ENCODE results near the gene GALNT10. TPM values are rescaled to one million over a fixed set of nuclear protein-coding genes. Genes with fewer than 3 reads are reported as not detected.

The GALNT10 gene
- total and polyA plus RNA-seq, 9 of the 15 experiments (the other 6 are each of a cell fraction or from before 2014, with no cell fraction given) = 4.6 to 37.1 (median 13.3) TPM

DNA sequence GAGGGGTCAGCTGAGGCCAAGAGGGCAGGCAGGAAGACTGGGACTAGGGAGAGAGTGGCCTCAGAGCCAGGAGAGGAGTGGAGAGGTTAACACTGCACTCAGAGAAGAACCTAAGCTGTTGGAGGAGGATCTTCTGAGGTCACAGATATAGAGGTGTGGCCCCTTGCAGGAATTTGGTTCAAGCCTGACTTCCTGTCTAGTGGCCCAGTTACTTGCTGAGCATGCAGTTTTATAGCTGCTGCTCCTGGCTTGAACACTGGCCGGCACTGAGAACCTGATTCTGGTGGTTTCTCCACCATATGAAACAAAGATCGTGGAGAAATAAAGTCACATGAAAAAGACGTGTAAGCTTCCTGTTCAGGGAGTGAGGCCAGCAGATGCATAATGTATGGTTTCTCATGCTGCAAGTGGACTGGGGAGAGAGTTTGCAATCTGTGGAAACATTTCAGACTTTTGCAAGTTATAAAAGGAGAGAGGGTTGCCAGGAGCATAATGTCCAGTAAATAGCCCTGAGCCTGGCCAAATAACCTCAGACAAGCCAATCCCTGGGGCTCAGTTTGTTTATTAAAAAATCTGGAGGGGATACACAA is 82.6 kb downstream of the GALNT10 start:
- H3K36me3 ChIP-seq (ENCODE audit: control insufficient read depth, insufficient read depth, low read length) = no peaks in the 10 kb centered on the region
- peak; percentile 88 for FAIRE-seq
- intact Hi-C loops (cut with micrococcal nuclease) (no loop called here), in situ Hi-C loops (cut with MboI) (no loop called here)
- WGBS (ENCODE audit: insufficient coverage, low coverage, missing lambda C conversion rate) = 23% methylated on average over 3 of the region's 3 CpGs
- no peaks in the 10 kb centered on the region for H4K20me1 ChIP-seq (replicated peaks; ENCODE audit: control insufficient read depth, insufficient read depth, low read length)
- H3K9me1 ChIP-seq (ENCODE audit: control insufficient read depth, insufficient read depth, low read length) = no peaks in the 10 kb centered on the region
- H3K4me3 ChIP-seq = no peak overlapping the region
- BruUV-seq (replicated peaks) = no TSS peak
- H2AFZ ChIP-seq (ENCODE audit: low read depth, low read length) = peak overlapping the region; percentile 70
- H3K4me2 ChIP-seq (ENCODE audit: insufficient read depth, low read length) = peak overlapping the region; percentile 22
- no peaks in the 10 kb centered on the region for H3K79me2 ChIP-seq (ENCODE audit: control insufficient read depth, insufficient read depth, low read length)
- no peaks in the 10 kb centered on the region for H3K9me3 ChIP-seq (replicated peaks; ENCODE audit: control insufficient read depth, insufficient read depth, low read depth, low read length)
- peaks cover 24 to 56% of the 10 kb centered on the region in 2 experiments for H3K4me1 ChIP-seq (replicated peaks in 1 of 2; ENCODE audit: control insufficient read depth in 2 of 2, insufficient read depth in 2 of 2, low read length in 2 of 2)
- peak overlapping the region; percentile 18; the same call in 1 of the 3 replicates for H3K27ac ChIP-seq (ENCODE audit: extremely low read depth, low read depth, low read length)
- CTCF ChIA-PET (ENCODE audit: low intra/inter-chr PET ratio) = no interaction called here
- peak; percentile 88 for ATAC-seq
- POLR2A ChIA-PET = interaction anchor here (0.6 to 1.5 kb wide), 5 partner anchors 10 to 149 kb away, joined by 3 to 4 read pairs (median 4); no protein-coding TSS in a partner anchor
- no peaks in the 10 kb centered on the region for H3K27me3 ChIP-seq (ENCODE audit: control insufficient read depth in 2 of 2, insufficient read depth in 2 of 2, low read length in 2 of 2)
- peak; percentile 21 to 73 (median 42) for DNase-seq (ENCODE audit: extremely low read depth in 1 of 4, low spot score in 3 of 4)
- peak overlapping the region in 1 of 2 experiments; percentile 84; a peak in 1 of 4 replicates for H3K9ac ChIP-seq (ENCODE audit: insufficient read depth in 1 of 2, low read depth in 2 of 2, low read length in 2 of 2)
- no peak for TF ChIP-seq CXXC5 (CRISPR knock-in tag; IDR thresholded peaks at IDR 0.05)
- TF ChIP-seq MAFF (IDR thresholded peaks at IDR 0.05; ENCODE audit: low read length) = peak; percentile 97
- peak; percentile 99 for TF ChIP-seq C11orf30 (IDR thresholded peaks at IDR 0.05; ENCODE audit: low read depth)
- TF ChIP-seq JUND (IDR thresholded peaks at IDR 0.05; ENCODE audit: borderline replicate concordance, low read depth, low read length) = no peak
- 0 out of 3 replicates have a peak, but pooled peaks have one; percentile 13 for TF ChIP-seq JUND (tag; IDR thresholded peaks at IDR 0.05; ENCODE audit: borderline replicate concordance, low read depth, low read length)
- TF ChIP-seq NFE2 (IDR thresholded peaks at IDR 0.05; ENCODE audit: low read depth) = no peak
- TF ChIP-seq ELF1 (tag; IDR thresholded peaks at IDR 0.05) = 0 out of 2 replicates have a peak, but pooled peaks have one; percentile 8
- TF ChIP-seq, protein P1, sequence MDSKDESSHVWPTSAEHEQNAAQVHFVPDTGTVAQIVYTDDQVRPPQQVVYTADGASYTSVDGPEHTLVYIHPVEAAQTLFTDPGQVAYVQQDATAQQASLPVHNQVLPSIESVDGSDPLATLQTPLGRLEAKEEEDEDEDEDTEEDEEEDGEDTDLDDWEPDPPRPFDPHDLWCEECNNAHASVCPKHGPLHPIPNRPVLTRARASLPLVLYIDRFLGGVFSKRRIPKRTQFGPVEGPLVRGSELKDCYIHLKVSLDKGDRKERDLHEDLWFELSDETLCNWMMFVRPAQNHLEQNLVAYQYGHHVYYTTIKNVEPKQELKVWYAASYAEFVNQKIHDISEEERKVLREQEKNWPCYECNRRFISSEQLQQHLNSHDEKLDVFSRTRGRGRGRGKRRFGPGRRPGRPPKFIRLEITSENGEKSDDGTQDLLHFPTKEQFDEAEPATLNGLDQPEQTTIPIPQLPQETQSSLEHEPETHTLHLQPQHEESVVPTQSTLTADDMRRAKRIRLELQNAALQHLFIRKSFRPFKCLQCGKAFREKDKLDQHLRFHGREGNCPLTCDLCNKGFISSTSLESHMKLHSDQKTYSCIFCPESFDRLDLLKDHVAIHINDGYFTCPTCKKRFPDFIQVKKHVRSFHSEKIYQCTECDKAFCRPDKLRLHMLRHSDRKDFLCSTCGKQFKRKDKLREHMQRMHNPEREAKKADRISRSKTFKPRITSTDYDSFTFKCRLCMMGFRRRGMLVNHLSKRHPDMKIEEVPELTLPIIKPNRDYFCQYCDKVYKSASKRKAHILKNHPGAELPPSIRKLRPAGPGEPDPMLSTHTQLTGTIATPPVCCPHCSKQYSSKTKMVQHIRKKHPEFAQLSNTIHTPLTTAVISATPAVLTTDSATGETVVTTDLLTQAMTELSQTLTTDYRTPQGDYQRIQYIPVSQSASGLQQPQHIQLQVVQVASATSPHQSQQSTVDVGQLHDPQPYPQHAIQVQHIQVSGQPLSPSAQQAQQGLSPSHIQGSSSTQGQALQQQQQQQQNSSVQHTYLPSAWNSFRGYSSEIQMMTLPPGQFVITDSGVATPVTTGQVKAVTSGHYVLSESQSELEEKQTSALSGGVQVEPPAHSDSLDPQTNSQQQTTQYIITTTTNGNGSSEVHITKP (IDR thresholded peaks at IDR 0.05; ENCODE audit: partially characterized antibody) = peak; percentile 90
- TF ChIP-seq, protein P2, sequence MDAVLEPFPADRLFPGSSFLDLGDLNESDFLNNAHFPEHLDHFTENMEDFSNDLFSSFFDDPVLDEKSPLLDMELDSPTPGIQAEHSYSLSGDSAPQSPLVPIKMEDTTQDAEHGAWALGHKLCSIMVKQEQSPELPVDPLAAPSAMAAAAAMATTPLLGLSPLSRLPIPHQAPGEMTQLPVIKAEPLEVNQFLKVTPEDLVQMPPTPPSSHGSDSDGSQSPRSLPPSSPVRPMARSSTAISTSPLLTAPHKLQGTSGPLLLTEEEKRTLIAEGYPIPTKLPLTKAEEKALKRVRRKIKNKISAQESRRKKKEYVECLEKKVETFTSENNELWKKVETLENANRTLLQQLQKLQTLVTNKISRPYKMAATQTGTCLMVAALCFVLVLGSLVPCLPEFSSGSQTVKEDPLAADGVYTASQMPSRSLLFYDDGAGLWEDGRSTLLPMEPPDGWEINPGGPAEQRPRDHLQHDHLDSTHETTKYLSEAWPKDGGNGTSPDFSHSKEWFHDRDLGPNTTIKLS (IDR thresholded peaks at IDR 0.05; ENCODE audit: borderline replicate concordance, low read depth) = no peak
- TF ChIP-seq ZNF695 (CRISPR knock-in tag; IDR thresholded peaks at IDR 0.05) = no peak
- peak; percentile 98 for TF ChIP-seq MAFK (IDR thresholded peaks at IDR 0.05; ENCODE audit: low read length)
- TF ChIP-seq MAFG (tag; conservative IDR thresholded peaks at IDR 0.05) = peak; percentile 97
- peak; percentile 51; the same call in 1 of the 2 replicates for TF ChIP-seq SPI1 (IDR thresholded peaks at IDR 0.05; ENCODE audit: borderline replicate concordance, low read depth, low read length)
- TF ChIP-seq PHF20 (IDR thresholded peaks at IDR 0.05; ENCODE audit: partially characterized antibody) = no peak
- TF ChIP-seq TEAD2 (tag; IDR thresholded peaks at IDR 0.05) = 0 out of 2 replicates have a peak, but pooled peaks have one; percentile 38
- 0 out of 2 replicates have a peak, but pooled peaks have one; percentile 29 for TF ChIP-seq ATF7 (IDR thresholded peaks at IDR 0.05)
- no peak for TF ChIP-seq ZNF347 (CRISPR knock-in tag; IDR thresholded peaks at IDR 0.05; ENCODE audit: low read depth)
- TF ChIP-seq, protein P3, sequence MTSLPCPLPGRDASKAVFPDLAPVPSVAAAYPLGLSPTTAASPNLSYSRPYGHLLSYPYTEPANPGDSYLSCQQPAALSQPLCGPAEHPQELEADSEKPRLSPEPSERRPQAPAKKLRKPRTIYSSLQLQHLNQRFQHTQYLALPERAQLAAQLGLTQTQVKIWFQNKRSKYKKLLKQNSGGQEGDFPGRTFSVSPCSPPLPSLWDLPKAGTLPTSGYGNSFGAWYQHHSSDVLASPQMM (CRISPR knock-in tag; IDR thresholded peaks at IDR 0.05) = no peak

All from K562 (cell line).